ENCODE results near the gene CNTLN. TPM values are rescaled to one million over a fixed set of nuclear protein-coding genes. Genes with fewer than 3 reads are reported as not detected.

CNTLN gene
- total and polyA plus RNA-seq, 2 of the 8 experiments (the other 6 are each of a cell fraction or from before 2014, with no cell fraction given): 4.8 to 10.8 TPM

Small RNAs within 50 kb of the gene (small RNA-seq; reads per million reads assigned to genes)
- gene RPS29P33 (ENCODE audit: insufficient read depth): not detected
